ENCODE results near the gene ECHS1. TPM values are rescaled to one million over a fixed set of nuclear protein-coding genes. Genes with fewer than 3 reads are reported as not detected.
"Not testable (repeated sequence)": the region's sequence is repeated elsewhere in the genome, so short reads cannot be mapped to it uniquely, and the experiment has no call there.

ECHS1 gene
- total RNA-seq, 1 experiment from 2014 or later, result 58.0 TPM

GRCh38 chr10:133368153-133368552, 5.0 kb downstream of the ECHS1 start:
- Histone ChIP-seq H3K27ac (ENCODE audit: low read depth, low read length) (no peak overlapping the region), H3K9ac (ENCODE audit: low read length) (no peak overlapping the region), H3K27me3 (ENCODE audit: insufficient read depth, low read length) (no peaks in the 10 kb centered on the region), H3K9me2 (ENCODE audit: insufficient read depth) (no peaks in the 10 kb centered on the region), H3K9me3 (ENCODE audit: control insufficient read depth in 1 of 2, insufficient read depth in 1 of 2, low read depth in 1 of 2, low read length in 2 of 2) (no peaks in the 10 kb centered on the region), H3K36me3 (ENCODE audit: control insufficient read depth in 1 of 2, insufficient read depth in 2 of 2, low read length in 2 of 2) (no peaks in the 10 kb centered on the region; a peak in 2 of 4 replicates), H3K4me1 (ENCODE audit: control insufficient read depth in 1 of 2, insufficient read depth in 2 of 2, low read length in 2 of 2) (no peaks in the 10 kb centered on the region; a peak in 1 of 4 replicates), H3K4me3 (replicated peaks in 1 of 2; ENCODE audit: low read depth in 1 of 2, low read length in 2 of 2) (no peak overlapping the region), H2AFZ (ENCODE audit: low read depth, low read length, poor library complexity, severe bottlenecking) (no peak overlapping the region), H3K79me2 (ENCODE audit: insufficient read depth, low read length) (0 out of 2 replicates have a peak, but pooled peaks cover 4% of the 10 kb centered on the region), H3K4me2 (ENCODE audit: low read length) (no peak overlapping the region), H4K20me1 (ENCODE audit: insufficient read depth) (no peaks in the 10 kb centered on the region)
- ChIA-PET CTCF (no interaction called here), POLR2A (no interaction called here), RAD21 (ENCODE audit: low non-redundant PET in 1 of 2, low total read pairs in 2 of 2, uncharacterized antibody in 2 of 2, unreplicated experiment in 2 of 2) (no interaction called here)
- TF ChIP-seq ZFX (IDR thresholded peaks at IDR 0.05) (no peak), TCF7L2 (IDR thresholded peaks at IDR 0.05; ENCODE audit: borderline replicate concordance, extremely low read depth, insufficient read depth, insufficient read length) (no peak), EZH2phosphoT487 (IDR thresholded peaks at IDR 0.05; ENCODE audit: borderline replicate concordance) (no peak), SIN3A (IDR thresholded peaks at IDR 0.05; ENCODE audit: low read depth) (no peak), POLR2A (IDR thresholded peaks at IDR 0.05; ENCODE audit: borderline replicate concordance, extremely low read depth, insufficient read depth, insufficient read length) (no peak), CTCF (IDR thresholded peaks at IDR 0.05 in 2 of 3, conservative IDR thresholded peaks at IDR 0.05 in 1 of 3; ENCODE audit: borderline replicate concordance in 1 of 3, insufficient read depth in 1 of 3, low read depth in 2 of 3, low read length in 2 of 3) (no peak), EGR1 (IDR thresholded peaks at IDR 0.05; ENCODE audit: low read depth) (no peak), MAX (IDR thresholded peaks at IDR 0.05) (no peak), EZH2 (IDR thresholded peaks at IDR 0.05) (no peak), ZNF274 (IDR thresholded peaks at IDR 0.05; ENCODE audit: low read depth, low read length) (no peak), SP1 (IDR thresholded peaks at IDR 0.05; ENCODE audit: low read depth) (no peak), POLR2AphosphoS5 (IDR thresholded peaks at IDR 0.05; ENCODE audit: low read depth, low read length) (no peak), ZBTB33 (IDR thresholded peaks at IDR 0.05; ENCODE audit: extremely low read depth, insufficient replicate concordance, low read length) (no peak), CBX3 (IDR thresholded peaks at IDR 0.05; ENCODE audit: low read depth) (no peak)
- ATAC-seq (no peak), DNase-seq (ENCODE audit: low read depth, low spot score) (no peak)
- intact Hi-C loops (cut with micrococcal nuclease), result no loop called here
- BruUV-seq (replicated peaks), result no TSS peak

- H2AFZ ChIP-seq (ENCODE audit: low read depth, low read length, poor library complexity, severe bottlenecking); H3K79me2 ChIP-seq (ENCODE audit: insufficient read depth, low read length); RAD21 ChIA-PET (ENCODE audit: low non-redundant PET in 1 of 2, low total read pairs in 2 of 2, uncharacterized antibody in 2 of 2, unreplicated experiment in 2 of 2); H3K9ac ChIP-seq (ENCODE audit: low read length); H3K9me3 ChIP-seq (ENCODE audit: control insufficient read depth in 1 of 2, insufficient read depth in 1 of 2, low read depth in 1 of 2, low read length in 2 of 2); H3K27me3 ChIP-seq (ENCODE audit: insufficient read depth, low read length); intact Hi-C loops (cut with micrococcal nuclease); H3K4me3 ChIP-seq (replicated peaks in 1 of 2; ENCODE audit: low read depth in 1 of 2, low read length in 2 of 2); ATAC-seq; H3K9me2 ChIP-seq (ENCODE audit: insufficient read depth); CTCF ChIA-PET; BruUV-seq (replicated peaks); H3K4me2 ChIP-seq (ENCODE audit: low read length); H3K4me1 ChIP-seq (ENCODE audit: control insufficient read depth in 1 of 2, insufficient read depth in 2 of 2, low read length in 2 of 2); DNase-seq (ENCODE audit: low read depth, low spot score); H3K36me3 ChIP-seq (ENCODE audit: control insufficient read depth in 1 of 2, insufficient read depth in 2 of 2, low read length in 2 of 2); POLR2A ChIA-PET; H4K20me1 ChIP-seq (ENCODE audit: insufficient read depth); H3K27ac ChIP-seq (ENCODE audit: low read depth, low read length): not testable (repeated sequence)
Observed at GRCh38 chr10:133367461-133367860, 5.7 kb downstream of the ECHS1 start.
